Right lobe of liver (tissue), 4 donors: ENCODE data around the gene HSPB9.

ENCODE experiments used
- CTCF ChIP-seq, 4 donors: fragments of 200-600 bp in 3 of 4; fragments of 450-650 bp in 1 of 4; IDR thresholded peaks; one replicate each; pipeline versions ENCODE4 v1.5.1 to v1.8.0; 2016 to 2022; ENCODE audit warnings: antibody characterized with exemption in 4 of 4, mild to moderate bottlenecking in 2 of 4
- POLR2A ChIP-seq: fragments of 450-650 bp; IDR thresholded peaks from one replicate; pipeline ENCODE4 v1.6.1; 2017; ENCODE audit warnings: antibody characterized with exemption, mild to moderate bottlenecking
- donor health status: DM: no; HTN: no; CAD: no.
- donor health status: DM: no; HTN: no; CAD: no.
- donor health status: DM: no; HTN: yes; CAD: no.

GRCh38 chr17:42088736-42089135, 33.9 kb upstream of the HSPB9 start:
- TF ChIP-seq CTCF (IDR thresholded peaks at IDR 0.05) (no peak), POLR2A (no peak)
